ENCODE measurements around the gene PEX26.
A peak's percentile ranks its signal among the peaks of the same experiment; 100 is the strongest.
"Not testable (repeated sequence)": the region's sequence is repeated elsewhere in the genome, so short reads cannot be mapped to it uniquely, and the experiment has no call there.

The PEX26 gene

DNA sequence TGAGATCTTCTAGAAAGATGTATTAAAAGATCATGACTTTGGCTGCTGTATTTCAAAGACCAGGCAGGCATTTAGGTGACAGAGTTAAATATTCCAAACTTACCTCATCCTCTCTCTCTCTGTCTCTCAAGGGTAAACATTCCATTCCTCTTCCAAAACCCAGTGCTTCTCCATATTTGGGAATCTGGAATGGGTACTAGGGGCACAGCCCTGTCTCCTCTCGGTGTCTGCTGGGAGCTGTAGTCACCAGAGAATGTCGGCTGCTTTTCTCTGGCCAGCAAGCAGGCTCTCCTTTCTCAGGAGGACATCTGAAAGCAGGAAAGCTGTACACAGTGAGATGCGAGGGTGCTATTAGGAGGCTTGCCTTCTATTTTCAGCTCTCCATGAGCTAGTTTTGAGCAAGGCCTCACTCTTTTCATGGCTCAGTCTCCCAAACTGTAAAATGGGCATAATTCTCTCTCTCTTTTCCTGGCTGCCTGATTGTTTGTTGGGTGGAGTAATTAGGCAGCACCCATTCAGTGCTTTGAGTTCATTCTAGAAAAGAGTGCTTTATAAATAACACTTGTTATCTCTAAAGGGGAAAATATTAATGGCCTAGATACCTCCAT is 9.3 kb upstream of the PEX26 start:
- H3K27ac Mint-ChIP-seq = no peak overlapping the region
- peaks cover 55% of the 10 kb centered on the region for H3K27me3 Mint-ChIP-seq (ENCODE audit: low read depth, poor library complexity)
- H3K4me1 Mint-ChIP-seq = peaks cover 33% of the 10 kb centered on the region
- TF ChIP-seq, protein P1, sequence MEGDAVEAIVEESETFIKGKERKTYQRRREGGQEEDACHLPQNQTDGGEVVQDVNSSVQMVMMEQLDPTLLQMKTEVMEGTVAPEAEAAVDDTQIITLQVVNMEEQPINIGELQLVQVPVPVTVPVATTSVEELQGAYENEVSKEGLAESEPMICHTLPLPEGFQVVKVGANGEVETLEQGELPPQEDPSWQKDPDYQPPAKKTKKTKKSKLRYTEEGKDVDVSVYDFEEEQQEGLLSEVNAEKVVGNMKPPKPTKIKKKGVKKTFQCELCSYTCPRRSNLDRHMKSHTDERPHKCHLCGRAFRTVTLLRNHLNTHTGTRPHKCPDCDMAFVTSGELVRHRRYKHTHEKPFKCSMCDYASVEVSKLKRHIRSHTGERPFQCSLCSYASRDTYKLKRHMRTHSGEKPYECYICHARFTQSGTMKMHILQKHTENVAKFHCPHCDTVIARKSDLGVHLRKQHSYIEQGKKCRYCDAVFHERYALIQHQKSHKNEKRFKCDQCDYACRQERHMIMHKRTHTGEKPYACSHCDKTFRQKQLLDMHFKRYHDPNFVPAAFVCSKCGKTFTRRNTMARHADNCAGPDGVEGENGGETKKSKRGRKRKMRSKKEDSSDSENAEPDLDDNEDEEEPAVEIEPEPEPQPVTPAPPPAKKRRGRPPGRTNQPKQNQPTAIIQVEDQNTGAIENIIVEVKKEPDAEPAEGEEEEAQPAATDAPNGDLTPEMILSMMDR (IDR thresholded peaks at IDR 0.05) = no peak
- no peak for DNase-seq
- no peaks in the 10 kb centered on the region for H3K36me3 Mint-ChIP-seq (ENCODE audit: low read depth)
- H3K4me3 Mint-ChIP-seq = no peak overlapping the region
- H3K9me3 Mint-ChIP-seq = no peaks in the 10 kb centered on the region

DNA sequence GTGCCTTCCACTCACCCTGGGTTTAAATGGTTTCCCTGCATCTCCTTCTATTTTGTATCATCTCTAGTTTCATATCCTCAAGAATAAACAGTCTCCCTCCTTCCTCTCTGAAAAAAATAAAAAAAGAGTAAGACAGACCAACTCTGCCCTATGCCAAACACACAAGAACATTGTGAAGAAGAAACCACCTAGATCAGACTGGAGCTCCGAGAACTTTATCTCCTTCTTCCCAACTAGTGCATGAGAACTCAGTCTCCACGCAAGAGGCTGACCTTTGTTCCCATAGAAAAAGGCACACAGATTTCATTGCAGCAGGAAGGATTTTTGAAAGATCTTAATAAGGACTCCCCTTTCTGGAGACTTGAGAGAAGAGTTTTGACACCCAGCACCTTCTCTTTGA is 8.7 kb upstream of the PEX26 start:
- no peak for DNase-seq
- no peak overlapping the region for H3K27ac Mint-ChIP-seq
- H3K4me3 Mint-ChIP-seq = no peak overlapping the region
- H3K27me3 Mint-ChIP-seq (ENCODE audit: low read depth, poor library complexity) = peaks cover 55% of the 10 kb centered on the region
- no peaks in the 10 kb centered on the region for H3K9me3 Mint-ChIP-seq
- peaks cover 33% of the 10 kb centered on the region for H3K4me1 Mint-ChIP-seq
- H3K36me3 Mint-ChIP-seq (ENCODE audit: low read depth) = no peaks in the 10 kb centered on the region
- TF ChIP-seq, protein P1 (IDR thresholded peaks at IDR 0.05) = no peak

DNA sequence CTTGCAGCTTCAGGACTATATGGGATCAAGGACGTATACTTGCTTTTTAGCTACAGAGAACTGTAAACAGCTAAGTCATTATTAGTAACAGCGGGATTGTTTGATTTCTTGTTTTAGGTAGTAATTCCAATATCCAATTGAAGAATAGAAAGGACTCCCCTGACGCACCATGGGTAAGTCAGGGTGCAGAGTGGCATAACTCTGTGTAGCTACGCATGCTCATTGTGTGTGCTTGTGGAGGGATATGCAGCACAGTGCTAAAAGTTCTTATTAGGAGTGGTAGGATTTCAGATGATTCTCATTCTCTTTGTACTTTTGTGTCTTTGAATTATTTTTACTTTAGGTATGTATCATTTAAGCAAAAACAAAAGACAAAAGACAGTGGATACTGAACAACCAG is 7.7 kb upstream of the PEX26 start:
- Mint-ChIP-seq H3K4me3 (no peak overlapping the region), H3K36me3 (ENCODE audit: low read depth) (no peaks in the 10 kb centered on the region), H3K27me3 (ENCODE audit: low read depth, poor library complexity) (peaks cover 51% of the 10 kb centered on the region), H3K27ac (no peak overlapping the region), H3K9me3 (no peaks in the 10 kb centered on the region), H3K4me1 (peaks cover 29% of the 10 kb centered on the region)
- TF ChIP-seq, protein P1 (IDR thresholded peaks at IDR 0.05) = no peak
- DNase-seq = no peak

DNA sequence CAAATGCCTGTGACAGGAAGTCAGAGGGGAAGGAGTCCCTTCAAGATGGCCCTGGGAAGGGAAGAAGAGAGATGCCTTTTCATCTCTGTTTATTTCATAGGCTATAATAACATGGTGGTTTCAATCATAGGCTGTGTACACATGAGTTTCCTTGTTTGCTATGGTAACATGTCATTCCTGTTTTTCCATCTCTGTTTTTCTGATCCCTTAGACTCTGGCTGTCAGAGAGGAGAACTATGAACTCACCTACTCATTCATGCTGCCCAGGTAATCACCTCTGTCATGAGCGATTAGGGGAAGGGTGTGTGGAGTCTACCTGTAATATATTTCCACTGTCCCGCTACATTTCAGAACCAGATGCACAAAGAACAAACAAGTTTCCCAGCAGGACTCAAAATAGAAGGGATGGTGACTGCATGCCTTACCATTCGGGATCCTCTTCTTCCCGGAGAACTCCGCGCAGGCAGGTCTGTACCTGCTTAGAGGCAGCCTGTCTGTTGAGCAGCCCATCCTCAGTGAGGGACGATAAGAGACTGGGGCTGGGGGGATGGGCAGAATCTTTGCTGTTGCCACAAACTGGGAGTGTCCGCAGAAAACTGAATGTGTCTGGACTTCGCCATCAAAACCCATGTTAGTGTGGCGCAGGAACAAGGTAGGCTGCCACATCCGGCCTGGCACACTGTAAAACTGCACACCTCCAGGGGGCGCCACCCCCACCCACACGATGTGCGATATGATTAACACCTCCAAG is 7.1 kb upstream of the PEX26 start:
- H3K27ac Mint-ChIP-seq = no peak overlapping the region
- TF ChIP-seq, protein P1 (IDR thresholded peaks at IDR 0.05) = peak; percentile 25
- DNase-seq = no peak
- peaks cover 47% of the 10 kb centered on the region for H3K27me3 Mint-ChIP-seq (ENCODE audit: low read depth, poor library complexity)
- H3K4me3 Mint-ChIP-seq = no peak overlapping the region
- H3K4me1 Mint-ChIP-seq = peaks cover 22% of the 10 kb centered on the region
- no peaks in the 10 kb centered on the region for H3K9me3 Mint-ChIP-seq
- no peaks in the 10 kb centered on the region for H3K36me3 Mint-ChIP-seq (ENCODE audit: low read depth)

DNA sequence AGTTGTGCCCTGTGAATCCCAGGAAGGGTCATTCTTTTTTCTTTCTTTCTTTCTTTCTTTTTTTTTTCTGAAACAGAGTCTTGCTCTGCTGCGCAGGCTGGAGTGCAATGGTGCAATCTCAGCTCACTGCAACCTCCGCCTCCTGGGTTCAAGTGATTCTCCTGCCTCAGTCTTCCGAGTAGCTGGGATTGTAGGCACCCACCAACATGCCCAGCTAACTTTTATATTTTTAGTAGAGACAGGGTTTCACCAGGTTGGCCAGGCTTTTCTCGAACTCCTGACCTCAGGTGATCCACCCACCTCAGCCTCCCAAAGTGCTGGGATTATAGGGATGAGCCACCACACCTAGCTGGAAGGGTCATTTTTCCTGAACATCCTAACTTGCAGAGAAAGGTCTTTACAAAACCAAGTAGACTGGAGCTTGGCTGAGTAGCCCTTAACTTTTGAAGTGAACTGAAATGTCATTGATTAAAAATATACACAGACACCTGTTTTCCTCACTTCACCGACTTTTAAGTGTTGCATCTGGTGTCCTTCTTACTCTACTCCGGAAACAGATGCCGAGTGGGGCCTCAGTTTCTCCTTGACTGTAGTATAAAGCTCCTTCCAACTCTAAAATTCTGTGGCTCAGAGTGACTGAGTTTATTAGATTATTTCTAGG is 6.4 kb upstream of the PEX26 start:
- H3K4me3 Mint-ChIP-seq; DNase-seq; H3K36me3 Mint-ChIP-seq (ENCODE audit: low read depth); H3K9me3 Mint-ChIP-seq: not testable (repeated sequence)
- H3K4me1 Mint-ChIP-seq = peaks cover 25% of the 10 kb centered on the region
- H3K27ac Mint-ChIP-seq = peak overlapping the region; percentile 52
- peaks cover 47% of the 10 kb centered on the region for H3K27me3 Mint-ChIP-seq (ENCODE audit: low read depth, poor library complexity)

DNA sequence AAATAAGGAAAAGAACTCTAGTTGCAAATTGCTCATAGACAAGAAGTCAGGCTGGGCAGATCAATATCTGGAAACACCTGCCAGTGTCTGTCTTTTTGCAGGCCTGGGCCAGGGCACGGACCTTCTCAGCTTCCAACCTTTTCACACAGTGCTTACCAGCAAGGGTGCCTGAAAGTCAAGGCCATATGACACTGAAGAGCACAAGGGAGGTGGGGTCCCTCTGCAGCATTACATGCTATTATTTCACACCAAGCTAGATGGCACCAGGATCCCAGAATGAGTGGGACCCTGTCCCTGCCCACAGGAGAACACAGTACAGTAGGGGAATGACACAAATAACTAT is 5.9 kb upstream of the PEX26 start:
- DNase-seq = no peak
- Mint-ChIP-seq H3K36me3 (ENCODE audit: low read depth) (no peaks in the 10 kb centered on the region), H3K27me3 (ENCODE audit: low read depth, poor library complexity) (peaks cover 43% of the 10 kb centered on the region), H3K27ac (no peak overlapping the region), H3K9me3 (no peaks in the 10 kb centered on the region), H3K4me1 (peaks cover 27% of the 10 kb centered on the region), H3K4me3 (no peak overlapping the region)
- TF ChIP-seq, protein P1 (IDR thresholded peaks at IDR 0.05) = no peak
